HepG2 (cell line): Measurements from ENCODE around the gene PTEN. TPM values are rescaled to one million over a fixed set of nuclear protein-coding genes. Genes with fewer than 3 reads are reported as not detected.

ENCODE experiments used
- ATF7 ChIP-seq, 2 experiments: fragments of 450-650 bp in 1 of 2; sonication (generic) in 1 of 2; formaldehyde crosslinking in 1 of 2; IDR thresholded peaks; 2 replicates each; pipeline versions ENCODE4 v1.4.0 to v1.6.1; 2016 to 2020; ENCODE audit warnings: antibody characterized with exemption in 1 of 2, mild to moderate bottlenecking in 1 of 2, missing genetic modification reagents in 1 of 2
- CBX1 ChIP-seq: IDR thresholded peaks from one replicate; pipeline ENCODE4 v1.6.1; 2016; ENCODE audit warnings: antibody characterized with exemption, low read depth
- HMGA1 ChIP-seq: sonication (generic); formaldehyde crosslinking; conservative IDR thresholded peaks from 2 replicates; pipeline ENCODE4 v1.4.0; 2020; ENCODE audit warnings: missing genetic modification reagents
- JARID2 ChIP-seq: sonication (generic); formaldehyde crosslinking; IDR thresholded peaks from 2 replicates; pipeline ENCODE4 v1.8.1; 2023; ENCODE audit warnings: missing genetic modification reagents, inconsistent platforms; ENCODE audit not compliant: insufficient replicate concordance
- KDM1A ChIP-seq: IDR thresholded peaks from 2 replicates; pipeline ENCODE4 v1.6.1; 2016; ENCODE audit warnings: missing compliant biosample characterization
- KLF16 ChIP-seq, 2 experiments: sonication (generic) in 1 of 2; formaldehyde crosslinking in 1 of 2; IDR thresholded peaks; 2 replicates each; pipeline versions ENCODE4 v1.6.1 to v1.8.0; 2016 to 2023; ENCODE audit warnings: missing genetic modification reagents in 2 of 2, missing compliant biosample characterization in 1 of 2
- NCOA2 ChIP-seq: sonication (generic); formaldehyde crosslinking; IDR thresholded peaks from 2 replicates; pipeline ENCODE4 v1.8.0; 2022; ENCODE audit warnings: inconsistent platforms
- NPAS2 ChIP-seq: sonication (generic); formaldehyde crosslinking; IDR thresholded peaks from 2 replicates; pipeline ENCODE4 v1.8.0; 2022; ENCODE audit warnings: mild to moderate bottlenecking, missing genetic modification reagents, borderline replicate concordance
- NR2F1 ChIP-seq, 2 experiments: fragments of 450-650 bp in 1 of 2; formaldehyde crosslinking in 1 of 2; IDR thresholded peaks; 2 replicates each; pipeline versions ENCODE4 v1.5.0 to v1.6.1; 2016 to 2020; ENCODE audit warnings: mild to moderate bottlenecking in 1 of 2, missing compliant biosample characterization in 1 of 2, missing genetic modification reagents in 1 of 2, moderate library complexity in 1 of 2
- NR2F6 ChIP-seq, 2 experiments: IDR thresholded peaks; 2 replicates each; pipeline ENCODE4 v1.6.1; 2016; ENCODE audit warnings: antibody characterized with exemption in 1 of 2, mild to moderate bottlenecking in 1 of 2
- RBM22 ChIP-seq: fragments of 200-400 bp; formaldehyde crosslinking; optimal IDR thresholded peaks from 2 replicates; pipeline ENCODE3; 2017; ENCODE audit warnings: mild to moderate bottlenecking, low read length, moderate library complexity
- RFX3 ChIP-seq: IDR thresholded peaks from 2 replicates; pipeline ENCODE4 v1.6.1; 2016; ENCODE audit warnings: missing biosample characterization, missing genetic modification reagents
- RFXAP ChIP-seq: sonication (generic); formaldehyde crosslinking; IDR thresholded peaks from 2 replicates; pipeline ENCODE4 v1.4.0; 2020; ENCODE audit warnings: missing genetic modification reagents, borderline replicate concordance
- ZNF225 ChIP-seq: sonication (generic); formaldehyde crosslinking; IDR thresholded peaks from 2 replicates; pipeline ENCODE4 v1.4.0; 2020; ENCODE audit warnings: mild to moderate bottlenecking, missing genetic modification reagents
- ZNF235 ChIP-seq: sonication (generic); formaldehyde crosslinking; IDR thresholded peaks from 2 replicates; pipeline ENCODE4 v1.8.1; 2023; ENCODE audit warnings: mild to moderate bottlenecking, missing genetic modification reagents, borderline replicate concordance
- ZNF34 ChIP-seq: sonication (generic); formaldehyde crosslinking; IDR thresholded peaks from 2 replicates; pipeline ENCODE4 v1.4.0; 2020; ENCODE audit warnings: mild to moderate bottlenecking, missing genetic modification reagents, borderline replicate concordance
- ZNF747 ChIP-seq: sonication (generic); formaldehyde crosslinking; IDR thresholded peaks from 2 replicates; pipeline ENCODE4 v1.8.1; 2023; ENCODE audit warnings: missing genetic modification reagents, mild to moderate bottlenecking, borderline replicate concordance
- polyA plus RNA-seq, 8 experiments: library from polyadenylated mRNA; depleted of rRNA in 3 of 8; stranded (reverse) in 7 of 8; unstranded in 1 of 8; fragments of >200 nt; fragmentation: Illumina TruSeq in 4 of 8; extraction: Trizol in 4 of 8; gene quantifications; 2 replicates each; pipeline versions ENCODE4 v1.2.1 to v1.2.3, GENCODE V29; 2011 to 2016; ENCODE audit warnings: low read depth in 4 of 8, missing spikeins in 1 of 8, mixed read lengths in 1 of 8; ENCODE audit not compliant: insufficient read depth in 1 of 8
- total RNA-seq, 5 experiments: library from RNA; depleted of rRNA; stranded (reverse); fragments of >200 nt; fragmentation: Illumina TruSeq; extraction: Trizol; gene quantifications; 2 replicates each; pipeline ENCODE4 v1.2.3, GENCODE V29; 2016; ENCODE audit warnings: low read depth in 1 of 5
- TF ChIP-seq, protein P1 (sequence below): IDR thresholded peaks from 2 replicates; pipeline ENCODE4 v1.6.1; 2012; ENCODE audit warnings: low read depth, low read length, improper control_type of control experiment
- TF ChIP-seq, protein P2 (sequence below), 2 experiments: sonication (generic) in 1 of 2; formaldehyde crosslinking in 1 of 2; IDR thresholded peaks; 2 replicates each; pipeline versions ENCODE4 v1.5.1 to v1.6.1; 2011 to 2020; ENCODE audit warnings: borderline replicate concordance in 1 of 2, low read depth in 1 of 2, low read length in 1 of 2, mild to moderate bottlenecking in 1 of 2, missing genetic modification reagents in 1 of 2, moderate library complexity in 1 of 2

PTEN gene
- total and polyA plus RNA-seq, 2 of the 13 experiments (the other 11 are each of a cell fraction or from before 2014, with no cell fraction given) = 30.3 to 61.3 TPM

DNA sequence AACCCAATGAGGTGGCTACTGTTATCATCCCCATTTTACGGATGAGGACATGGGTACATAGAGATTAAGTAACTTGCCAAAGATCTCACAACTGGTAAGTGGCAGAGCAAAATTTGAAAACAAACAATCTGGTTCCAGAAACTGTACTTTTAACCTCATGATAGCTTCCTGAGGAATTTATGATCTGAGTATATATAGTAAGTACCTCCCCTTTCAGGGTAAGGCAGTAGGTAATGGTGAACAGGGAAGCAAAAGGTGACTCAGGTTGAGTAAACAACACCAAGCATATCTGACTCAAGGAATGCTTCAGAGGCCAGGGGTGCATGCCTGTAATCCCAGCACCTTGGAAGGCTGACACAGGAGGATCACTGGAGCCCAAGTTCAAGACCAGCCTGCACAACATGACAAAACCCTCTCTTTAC is 21.2 kb upstream of the PTEN start (continued):
- no peak for TF ChIP-seq NR2F6 (IDR thresholded peaks at IDR 0.05)
- TF ChIP-seq NR2F6 (CRISPR knock-in tag; IDR thresholded peaks at IDR 0.05) = no peak
- no peak for TF ChIP-seq KLF16 (CRISPR knock-in tag; IDR thresholded peaks at IDR 0.05)
- no peak for TF ChIP-seq NCOA2 (CRISPR knock-in tag)
- no peak for TF ChIP-seq RBM22
- TF ChIP-seq ZNF235 (CRISPR knock-in tag) = no peak
- TF ChIP-seq KDM1A (CRISPR knock-in tag) = no peak
- no peak for TF ChIP-seq NPAS2 (CRISPR knock-in tag)
- TF ChIP-seq, protein P1, sequence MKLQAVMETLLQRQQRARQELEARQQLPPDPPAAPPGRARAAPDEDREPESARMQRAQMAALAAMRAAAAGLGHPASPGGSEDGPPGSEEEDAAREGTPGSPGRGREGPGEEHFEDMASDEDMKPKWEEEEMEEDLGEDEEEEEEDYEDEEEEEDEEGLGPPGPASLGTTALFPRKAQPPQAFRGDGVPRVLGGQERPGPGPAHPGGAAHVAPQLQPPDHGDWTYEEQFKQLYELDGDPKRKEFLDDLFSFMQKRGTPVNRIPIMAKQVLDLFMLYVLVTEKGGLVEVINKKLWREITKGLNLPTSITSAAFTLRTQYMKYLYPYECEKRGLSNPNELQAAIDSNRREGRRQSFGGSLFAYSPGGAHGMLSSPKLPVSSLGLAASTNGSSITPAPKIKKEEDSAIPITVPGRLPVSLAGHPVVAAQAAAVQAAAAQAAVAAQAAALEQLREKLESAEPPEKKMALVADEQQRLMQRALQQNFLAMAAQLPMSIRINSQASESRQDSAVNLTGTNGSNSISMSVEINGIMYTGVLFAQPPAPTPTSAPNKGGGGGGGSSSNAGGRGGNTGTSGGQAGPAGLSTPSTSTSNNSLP = 0 out of 2 replicates have a peak, but pooled peaks have one; percentile 13
- no peak for TF ChIP-seq NR2F1 (CRISPR knock-in tag; IDR thresholded peaks at IDR 0.05)
- no peak for TF ChIP-seq RFX3 (CRISPR knock-in tag)
- no peak for TF ChIP-seq ZNF34
- no peak for TF ChIP-seq HMGA1 (CRISPR knock-in tag)
- TF ChIP-seq, protein P2, sequence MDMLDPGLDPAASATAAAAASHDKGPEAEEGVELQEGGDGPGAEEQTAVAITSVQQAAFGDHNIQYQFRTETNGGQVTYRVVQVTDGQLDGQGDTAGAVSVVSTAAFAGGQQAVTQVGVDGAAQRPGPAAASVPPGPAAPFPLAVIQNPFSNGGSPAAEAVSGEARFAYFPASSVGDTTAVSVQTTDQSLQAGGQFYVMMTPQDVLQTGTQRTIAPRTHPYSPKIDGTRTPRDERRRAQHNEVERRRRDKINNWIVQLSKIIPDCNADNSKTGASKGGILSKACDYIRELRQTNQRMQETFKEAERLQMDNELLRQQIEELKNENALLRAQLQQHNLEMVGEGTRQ (IDR thresholded peaks at IDR 0.05; ENCODE audit: low read depth, low read length) = no peak
- TF ChIP-seq, protein P2 (CRISPR knock-in tag; IDR thresholded peaks at IDR 0.05; ENCODE audit: borderline replicate concordance) = no peak
- TF ChIP-seq ZNF225 (CRISPR knock-in tag) = no peak
- TF ChIP-seq ATF7 (IDR thresholded peaks at IDR 0.05) = no peak
- no peak for TF ChIP-seq ATF7 (CRISPR knock-in tag; IDR thresholded peaks at IDR 0.05)
- no peak for TF ChIP-seq ZNF747
- no peak for TF ChIP-seq RFXAP
- no peak for TF ChIP-seq JARID2
- TF ChIP-seq CBX1 = no peak
